ENCODE results near the gene GNG12. TPM values are rescaled to one million over a fixed set of nuclear protein-coding genes. Genes with fewer than 3 reads are reported as not detected.

The GNG12 gene
- polyA plus RNA-seq, 3 donors from 2014 or later: 0.06 TPM; not detected in 2

DNA sequence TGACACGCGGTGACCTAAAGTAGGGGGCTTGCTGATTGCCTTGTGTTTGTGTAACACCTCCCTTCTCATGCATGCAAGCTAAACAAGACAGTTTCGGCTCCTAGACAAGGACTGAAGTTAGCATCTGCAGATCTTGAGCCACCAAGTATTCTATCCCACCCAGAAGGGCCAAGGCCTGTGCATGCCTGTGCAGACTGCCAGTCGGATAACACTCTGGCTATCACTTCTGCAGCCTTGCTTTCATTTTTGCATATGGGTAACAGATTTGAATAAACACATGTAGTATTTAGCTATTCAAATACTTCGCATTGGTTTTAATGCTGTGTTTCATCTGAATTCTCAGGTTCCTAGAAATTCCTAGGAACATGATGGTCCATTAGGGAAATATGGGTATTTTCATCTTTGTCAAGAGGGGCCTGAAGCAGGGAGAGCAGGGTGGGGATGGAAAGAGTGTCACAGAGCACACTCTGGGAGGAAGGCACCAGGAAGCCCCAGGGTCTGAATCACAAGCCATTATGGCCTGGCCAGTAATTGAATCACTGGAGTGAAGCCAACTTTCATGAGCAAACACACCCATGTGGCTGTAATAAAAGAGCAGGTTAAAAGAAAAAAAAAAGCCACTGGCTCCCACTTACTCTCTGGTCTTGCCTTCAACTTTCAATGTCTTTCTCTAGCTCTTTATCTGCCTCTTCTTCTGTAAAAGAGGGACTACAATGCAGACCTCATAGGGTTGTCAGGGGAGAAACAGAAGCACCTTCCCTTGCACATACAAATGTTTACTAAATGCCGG lies 120.0 kb downstream of the GNG12 start:
- H3K4me3 Mint-ChIP-seq: no peak overlapping the region
- H3K9me3 Mint-ChIP-seq: no peaks in the 10 kb centered on the region
- H3K27me3 Mint-ChIP-seq (ENCODE audit: low read depth in 3 of 3): peaks cover 0 to 3% (median 0%) of the 10 kb centered on the region in 3 donors
- no peaks in the 10 kb centered on the region for H3K36me3 Mint-ChIP-seq
- DNase-seq: no peak
- H3K4me1 Mint-ChIP-seq: no peaks in the 10 kb centered on the region
- no peak overlapping the region for H3K27ac Mint-ChIP-seq

DNA sequence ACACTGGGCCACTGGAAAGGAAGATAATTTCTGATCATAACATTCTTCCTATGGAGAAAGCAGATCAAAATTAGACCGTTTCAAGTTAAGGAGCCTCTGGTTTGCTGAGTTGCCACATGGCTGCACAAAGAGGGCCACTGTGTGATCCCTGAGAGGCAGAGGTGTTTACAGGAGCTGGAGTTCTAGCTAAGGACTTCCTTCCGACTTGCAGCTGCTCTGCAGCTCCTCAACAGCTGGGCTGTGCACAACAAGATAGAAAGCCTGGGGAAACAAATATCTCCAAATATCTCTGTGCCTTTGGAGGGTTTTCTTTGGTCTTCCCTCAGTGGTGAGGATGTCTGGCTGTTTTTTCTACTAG lies 121.4 kb downstream of the GNG12 start:
- Mint-ChIP-seq H3K36me3 (no peaks in the 10 kb centered on the region), H3K27me3 (ENCODE audit: low read depth in 3 of 3) (peaks cover 0 to 5% (median 0%) of the 10 kb centered on the region in 3 donors), H3K4me3 (no peak overlapping the region), H3K9me3 (no peaks in the 10 kb centered on the region), H3K4me1 (no peaks in the 10 kb centered on the region), H3K27ac (no peak overlapping the region)
- DNase-seq: no peak

DNA sequence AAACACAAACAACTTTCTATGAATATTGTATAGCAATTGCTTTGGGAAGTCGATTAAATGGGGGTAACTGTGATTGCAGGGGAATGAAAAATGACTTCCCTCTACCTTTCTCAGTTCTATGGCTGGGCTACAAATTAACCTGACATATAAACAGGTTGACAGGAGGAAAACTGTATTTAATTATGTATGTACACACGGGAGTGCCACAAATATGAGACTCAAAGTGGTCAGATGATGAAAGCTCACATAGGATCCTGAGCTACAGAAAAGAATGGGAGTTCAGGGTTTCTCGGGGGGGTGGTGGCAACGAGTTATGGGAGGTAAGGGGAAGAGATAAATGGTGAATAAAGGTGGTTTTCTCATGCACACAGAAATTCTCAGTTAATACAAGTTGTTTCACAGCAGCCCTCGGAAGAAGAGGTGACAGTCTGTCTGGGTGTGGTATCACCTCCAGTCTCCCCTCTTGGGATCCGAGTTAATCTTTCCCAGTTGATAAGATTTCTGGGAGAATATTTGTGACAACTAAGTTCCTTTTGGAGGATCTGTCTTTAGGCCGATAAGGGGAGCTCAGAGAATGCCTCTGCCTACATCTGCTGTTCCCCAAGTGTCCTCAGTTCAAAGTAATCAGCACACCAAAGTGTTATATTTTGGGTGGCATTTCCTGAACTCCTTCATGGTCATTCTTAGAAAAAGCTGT lies 122.0 kb downstream of the GNG12 start:
- DNase-seq: no peak
- H3K27ac Mint-ChIP-seq: no peak overlapping the region
- no peaks in the 10 kb centered on the region for H3K9me3 Mint-ChIP-seq
- H3K36me3 Mint-ChIP-seq: no peaks in the 10 kb centered on the region
- no peak overlapping the region for H3K4me3 Mint-ChIP-seq
- no peaks in the 10 kb centered on the region for H3K4me1 Mint-ChIP-seq
- H3K27me3 Mint-ChIP-seq (ENCODE audit: low read depth in 3 of 3): peaks cover 0 to 7% (median 0%) of the 10 kb centered on the region in 3 donors

DNA sequence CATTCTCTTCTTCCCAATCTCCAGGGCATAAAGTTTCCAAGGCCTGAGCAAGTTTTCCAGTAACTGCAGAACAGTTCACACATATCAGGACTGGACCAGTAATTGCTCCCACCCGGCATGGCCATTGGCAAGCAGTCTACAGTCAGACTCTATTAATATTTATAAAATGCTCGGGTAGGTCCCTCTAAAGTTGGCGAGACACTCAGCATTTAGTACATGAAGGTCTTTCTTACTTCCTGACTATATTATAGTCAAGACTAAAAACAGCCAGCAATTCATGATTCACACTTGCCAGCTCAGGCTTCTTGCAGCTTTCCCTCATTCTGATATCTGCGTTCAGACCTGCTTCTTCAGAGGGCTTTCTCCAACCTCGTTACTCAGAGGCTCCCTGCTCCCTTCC lies 122.8 kb downstream of the GNG12 start:
- H3K36me3 Mint-ChIP-seq: no peaks in the 10 kb centered on the region
- no peak overlapping the region for H3K27ac Mint-ChIP-seq
- no peak for DNase-seq
- H3K27me3 Mint-ChIP-seq (ENCODE audit: low read depth in 3 of 3): peaks cover 0 to 7% (median 0%) of the 10 kb centered on the region in 3 donors
- H3K4me1 Mint-ChIP-seq: no peaks in the 10 kb centered on the region
- H3K9me3 Mint-ChIP-seq: no peaks in the 10 kb centered on the region
- H3K4me3 Mint-ChIP-seq: no peak overlapping the region

DNA sequence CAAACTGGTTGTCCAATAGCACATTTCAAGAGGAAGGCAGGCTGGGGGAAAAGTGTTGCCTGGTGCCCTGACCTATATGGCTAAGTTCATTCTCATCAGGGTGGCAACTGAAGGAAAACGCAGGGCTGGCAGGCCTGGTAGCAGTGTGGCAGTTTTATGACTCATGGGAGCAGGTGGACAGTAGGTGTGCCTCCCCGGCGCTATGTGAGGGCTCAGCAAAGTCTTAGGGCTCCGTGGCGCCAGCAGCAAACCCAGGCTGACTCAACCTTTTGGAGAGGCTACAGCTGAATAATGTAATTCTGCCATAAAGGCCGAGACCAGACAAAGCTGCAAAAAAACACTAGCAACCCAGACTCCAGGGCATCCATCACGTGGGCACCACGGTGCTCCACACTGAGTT lies 124.7 kb downstream of the GNG12 start:
- H3K9me3 Mint-ChIP-seq: no peaks in the 10 kb centered on the region
- H3K4me3 Mint-ChIP-seq: no peak overlapping the region
- DNase-seq: no peak
- H3K27ac Mint-ChIP-seq: no peak overlapping the region
- H3K36me3 Mint-ChIP-seq: no peaks in the 10 kb centered on the region
- H3K27me3 Mint-ChIP-seq (ENCODE audit: low read depth in 3 of 3): peaks cover 0 to 4% (median 2%) of the 10 kb centered on the region in 3 donors
- H3K4me1 Mint-ChIP-seq: no peaks in the 10 kb centered on the region

DNA sequence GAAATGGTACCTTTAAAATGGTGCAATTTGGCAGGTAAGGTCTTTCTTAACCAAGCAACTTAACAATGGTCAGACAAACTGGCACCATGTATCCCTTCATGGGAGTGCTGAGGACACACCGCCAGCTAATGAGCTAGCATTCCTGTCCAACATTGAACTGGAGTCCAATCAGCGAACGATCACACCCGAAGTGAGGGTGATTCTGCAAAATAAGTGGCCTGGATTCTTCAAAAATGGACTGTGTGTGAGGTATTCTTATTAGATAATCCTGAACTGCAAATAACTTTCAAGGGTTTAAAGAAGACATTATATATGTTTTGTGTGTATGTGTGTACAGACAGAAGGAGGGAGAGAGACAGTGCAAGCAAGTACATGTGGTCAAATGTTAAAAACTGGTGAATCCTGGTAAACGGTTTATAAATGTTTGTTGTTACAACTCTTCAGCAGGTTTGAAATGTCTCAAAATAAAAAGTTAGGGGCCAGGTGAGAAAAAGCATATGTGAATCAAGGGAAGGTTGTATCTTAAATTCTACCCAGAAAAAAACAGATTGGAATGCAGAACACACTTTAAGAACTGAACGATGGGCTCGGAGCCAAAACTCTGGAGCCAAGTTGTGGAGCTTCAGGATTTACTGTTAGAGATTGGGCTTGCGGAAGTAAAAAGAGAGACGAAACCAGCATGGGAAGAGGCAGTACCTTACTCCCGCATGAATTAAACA lies 127.4 kb downstream of the GNG12 start:
- Mint-ChIP-seq H3K36me3 (no peaks in the 10 kb centered on the region), H3K27me3 (ENCODE audit: low read depth in 3 of 3) (peaks cover 0 to 4% (median 2%) of the 10 kb centered on the region in 3 donors), H3K4me1 (no peaks in the 10 kb centered on the region), H3K9me3 (no peaks in the 10 kb centered on the region), H3K4me3 (no peak overlapping the region), H3K27ac (no peak overlapping the region)
- DNase-seq: no peak

DNA sequence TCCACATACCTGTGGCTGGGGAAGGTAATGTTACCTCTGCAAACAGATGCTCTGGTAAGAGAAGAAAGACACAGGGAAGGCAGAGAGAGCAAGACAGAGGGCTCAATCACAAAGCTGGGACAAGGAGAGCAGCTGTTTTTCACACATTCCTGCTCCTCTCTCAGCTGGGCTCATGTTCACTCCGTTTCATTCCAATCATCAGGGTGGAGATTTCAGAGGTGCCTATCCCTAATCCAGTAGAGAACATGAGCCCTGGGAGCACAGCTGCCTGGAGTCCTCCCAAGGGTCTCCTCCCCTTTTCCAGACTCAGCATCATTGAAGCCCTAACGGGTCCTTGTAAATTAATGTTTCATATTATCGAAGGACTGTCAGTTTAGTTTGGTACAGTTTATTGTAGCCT lies 128.9 kb downstream of the GNG12 start:
- Mint-ChIP-seq H3K9me3 (no peaks in the 10 kb centered on the region), H3K27ac (no peak overlapping the region), H3K36me3 (no peaks in the 10 kb centered on the region), H3K4me3 (no peak overlapping the region), H3K4me1 (no peaks in the 10 kb centered on the region), H3K27me3 (ENCODE audit: low read depth in 3 of 3) (peaks cover 0 to 4% (median 4%) of the 10 kb centered on the region in 3 donors)
- no peak for DNase-seq

DNA sequence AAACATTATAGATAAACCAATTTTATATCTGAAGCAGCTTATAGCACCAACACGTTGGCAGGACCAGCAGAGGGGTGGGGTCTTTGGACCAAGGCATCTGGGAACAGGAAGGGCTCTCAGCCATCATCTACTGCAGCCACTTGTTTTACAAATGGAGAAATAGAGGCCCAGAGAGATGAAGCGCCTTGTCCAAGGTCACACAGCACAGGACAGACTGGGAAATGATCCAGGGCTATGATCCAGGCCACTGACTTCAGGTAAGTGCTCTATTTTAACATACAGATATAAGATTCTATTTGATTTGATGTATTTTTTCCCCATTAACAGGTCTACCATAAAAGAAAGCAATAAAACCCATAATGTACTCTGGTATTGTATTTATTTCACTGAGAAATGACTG lies 131.4 kb downstream of the GNG12 start:
- Mint-ChIP-seq H3K4me3 (no peak overlapping the region), H3K27me3 (ENCODE audit: low read depth in 3 of 3) (peaks cover 0 to 4% (median 2%) of the 10 kb centered on the region in 3 donors), H3K4me1 (no peaks in the 10 kb centered on the region), H3K9me3 (no peaks in the 10 kb centered on the region), H3K36me3 (no peaks in the 10 kb centered on the region), H3K27ac (no peak overlapping the region)
- no peak for DNase-seq

DNA sequence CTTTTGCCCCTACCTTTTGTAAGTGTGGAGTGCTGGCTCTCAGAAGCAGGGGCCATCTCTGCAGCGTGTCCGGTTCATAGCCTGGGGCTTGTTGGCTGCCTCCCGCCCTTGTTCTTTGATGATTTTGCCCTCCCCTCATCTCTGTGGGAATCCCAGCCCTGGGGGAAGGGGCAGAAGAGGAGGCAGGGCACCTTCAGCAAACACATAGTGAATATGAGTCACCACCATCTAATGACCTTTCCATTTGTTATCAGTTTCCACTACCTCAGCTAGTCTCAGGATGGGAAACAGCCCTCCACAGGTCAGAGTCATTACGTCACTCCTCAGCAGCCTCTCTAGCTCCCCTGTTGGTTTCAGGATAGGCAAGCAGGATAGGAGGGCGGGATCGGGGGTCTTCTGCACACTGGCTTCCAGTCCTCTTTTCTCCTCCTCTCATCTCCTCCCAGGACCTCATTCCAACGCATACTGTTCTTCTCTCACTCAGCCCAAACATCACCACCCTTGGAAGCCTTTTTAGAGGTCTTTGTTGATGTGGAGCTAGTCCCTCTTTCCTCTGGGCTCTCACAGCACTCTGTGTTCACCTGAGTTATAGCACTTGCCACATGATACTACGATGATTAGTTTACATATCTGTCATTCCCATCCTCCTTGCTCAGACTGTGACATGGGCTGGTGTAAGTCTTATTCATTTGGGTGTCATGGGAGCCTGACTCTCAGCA lies 132.4 kb downstream of the GNG12 start:
- Mint-ChIP-seq H3K27me3 (ENCODE audit: low read depth in 3 of 3) (peaks cover 0 to 4% (median 0%) of the 10 kb centered on the region in 3 donors), H3K4me1 (no peaks in the 10 kb centered on the region), H3K36me3 (peaks cover 0 to under 1% (median 0%) of the 10 kb centered on the region in 3 donors), H3K9me3 (no peaks in the 10 kb centered on the region), H3K27ac (no peak overlapping the region), H3K4me3 (no peak overlapping the region)
- DNase-seq: no peak

DNA sequence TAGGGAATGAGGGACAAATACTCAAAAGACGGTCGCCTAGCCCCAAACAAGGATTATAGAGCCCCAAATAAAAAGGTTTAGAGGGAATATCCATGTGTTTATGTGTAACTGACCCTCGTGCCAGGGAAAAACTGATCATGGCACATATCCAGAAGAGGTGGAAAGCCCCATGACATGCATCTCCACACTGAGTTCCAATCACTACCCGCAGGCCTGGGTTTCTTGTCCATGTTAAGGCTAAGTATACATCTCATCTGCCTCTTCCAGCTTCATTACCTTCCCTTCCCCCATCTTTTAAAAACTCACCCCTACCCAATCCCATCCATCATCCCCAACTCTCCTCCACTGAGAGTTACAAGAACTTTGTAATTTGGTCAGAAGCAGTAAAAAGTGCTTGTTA lies 133.0 kb downstream of the GNG12 start:
- DNase-seq: no peak
- Mint-ChIP-seq H3K36me3 (peaks cover 0 to 2% (median 0%) of the 10 kb centered on the region in 3 donors), H3K27ac (no peak overlapping the region), H3K4me3 (no peak overlapping the region), H3K4me1 (no peaks in the 10 kb centered on the region), H3K9me3 (no peaks in the 10 kb centered on the region), H3K27me3 (ENCODE audit: low read depth in 3 of 3) (peaks cover 0 to 5% (median 0%) of the 10 kb centered on the region in 3 donors)

DNA sequence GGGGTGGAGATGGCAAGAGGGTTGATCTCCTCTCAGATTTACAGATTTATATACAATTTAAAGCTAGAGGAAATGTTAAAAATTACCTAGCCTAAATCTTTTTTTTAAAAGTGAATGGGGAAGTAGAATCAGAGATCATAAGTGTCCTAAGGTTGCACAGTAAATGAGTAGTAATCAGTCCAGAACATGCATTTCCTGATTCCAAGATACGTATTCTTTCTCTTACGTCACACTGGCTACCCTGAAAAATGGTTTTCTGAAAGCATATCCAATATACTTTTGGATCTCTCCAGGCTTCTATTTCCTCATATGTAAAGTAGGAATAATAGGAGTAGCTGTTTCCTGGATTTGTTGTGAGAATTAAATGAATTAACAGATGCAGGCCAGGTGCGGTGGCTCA lies 136.6 kb downstream of the GNG12 start:
- Mint-ChIP-seq H3K27me3 (ENCODE audit: low read depth in 3 of 3) (peaks cover 1 to 5% (median 3%) of the 10 kb centered on the region in 3 donors), H3K4me1 (no peaks in the 10 kb centered on the region), H3K4me3 (no peak overlapping the region), H3K36me3 (peaks cover 0 to 2% (median 0%) of the 10 kb centered on the region in 3 donors), H3K27ac (no peak overlapping the region), H3K9me3 (no peaks in the 10 kb centered on the region)
- no peak for DNase-seq

DNA sequence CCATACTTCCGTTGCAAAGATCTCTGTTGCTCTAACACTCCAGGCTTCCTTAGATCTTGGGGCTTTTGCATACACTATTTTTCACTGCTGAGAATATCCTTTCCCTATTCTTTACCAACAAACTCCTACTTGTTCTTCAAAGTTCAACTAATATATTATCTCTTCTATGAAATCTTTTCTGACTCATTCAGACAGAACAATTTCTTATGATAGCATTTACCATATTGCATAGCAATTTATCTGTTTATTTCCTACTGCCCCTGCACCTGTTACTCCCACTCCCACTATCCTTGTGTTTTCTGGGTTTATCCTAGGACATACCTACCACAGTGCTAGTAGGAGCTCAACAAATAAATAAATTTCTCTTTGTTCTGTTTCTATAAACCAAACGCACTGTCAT lies 137.3 kb downstream of the GNG12 start:
- Mint-ChIP-seq H3K9me3 (no peaks in the 10 kb centered on the region), H3K27ac (no peak overlapping the region), H3K4me3 (no peak overlapping the region), H3K4me1 (no peaks in the 10 kb centered on the region), H3K36me3 (peaks cover 0 to 2% (median 0%) of the 10 kb centered on the region in 3 donors), H3K27me3 (ENCODE audit: low read depth in 3 of 3) (peaks cover 1 to 5% (median 3%) of the 10 kb centered on the region in 3 donors)
- no peak for DNase-seq

DNA sequence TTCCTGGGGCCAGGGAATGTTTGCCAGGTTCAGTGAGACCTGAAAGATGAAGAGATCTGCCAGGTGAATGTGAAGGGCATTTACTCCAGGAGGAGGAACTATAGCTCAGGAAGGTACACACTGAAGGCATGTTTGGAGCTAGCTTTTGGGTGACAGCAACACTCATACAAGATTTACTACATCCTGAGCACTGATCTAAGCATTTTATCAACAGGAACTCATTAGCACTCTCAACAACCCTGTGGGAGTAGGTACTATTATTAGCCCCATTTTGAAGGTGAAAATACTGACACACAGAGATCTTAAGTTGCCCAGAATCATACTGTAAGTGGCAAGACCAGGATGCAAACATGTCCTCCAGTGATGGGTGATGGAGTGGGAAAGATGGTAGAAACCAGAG lies 141.6 kb downstream of the GNG12 start:
- Mint-ChIP-seq H3K9me3 (no peaks in the 10 kb centered on the region), H3K27ac (no peak overlapping the region), H3K4me3 (no peak overlapping the region), H3K36me3 (peaks cover 5 to 13% (median 6%) of the 10 kb centered on the region in 3 donors), H3K27me3 (ENCODE audit: low read depth in 3 of 3) (peaks cover 3% of the 10 kb centered on the region in 3 donors), H3K4me1 (peaks cover 6% of the 10 kb centered on the region in 2 donors)
- DNase-seq: no peak

Data from immature natural killer cell (primary cell).